Astrocyte (in vitro differentiated cells and primary cell): ENCODE data around the gene PODN. TPM values are rescaled to one million over a fixed set of nuclear protein-coding genes. Genes with fewer than 3 reads are reported as not detected.
A peak's percentile ranks its signal among the peaks of the same experiment; 100 is the strongest.

ENCODE experiments used
- DNase-seq: peaks from one replicate; pipeline ENCODE4 v3.0.0-alpha.2; 2010; ENCODE audit warnings: low read depth
- FAIRE-seq: peaks from 2 replicates; lab custom pipeline; 2011; peaks lifted over from hg19 to GRCh38; lab: Jason Lieb, UNC
- H2AFZ ChIP-seq: 2 replicates; pipeline ENCODE4 v1.6.0; 2012; ENCODE audit warnings: low read depth, low read length, inconsistent platforms
- H3K27ac ChIP-seq: 2 replicates; pipeline ENCODE4 v1.5.1; 2011; ENCODE audit warnings: low read depth, low read length, inconsistent platforms
- H3K27me3 ChIP-seq: 2 replicates; pipeline ENCODE4 v1.6.0; 2011; ENCODE audit warnings: low read length, inconsistent platforms; ENCODE audit not compliant: insufficient read depth
- H3K36me3 ChIP-seq: 2 replicates; pipeline ENCODE4 v1.5.1; 2011; ENCODE audit warnings: low read length, inconsistent platforms; ENCODE audit not compliant: insufficient read depth
- H3K4me1 ChIP-seq: 2 replicates; pipeline ENCODE4 v1.5.1; 2011; ENCODE audit warnings: low read length, inconsistent platforms; ENCODE audit not compliant: insufficient read depth
- H3K4me2 ChIP-seq: 2 replicates; pipeline ENCODE4 v1.6.0; 2012; ENCODE audit warnings: low read length, inconsistent platforms
- H3K4me3 ChIP-seq: 2 replicates; pipeline ENCODE4 v1.5.1; 2011; ENCODE audit warnings: low read depth, mild to moderate bottlenecking, low read length, inconsistent platforms; ENCODE audit not compliant: insufficient read depth
- H3K79me2 ChIP-seq: 2 replicates; pipeline ENCODE4 v1.6.0; 2012; ENCODE audit warnings: mild to moderate bottlenecking, low read length, inconsistent platforms; ENCODE audit not compliant: insufficient read depth
- H3K9ac ChIP-seq: 2 replicates; pipeline ENCODE4 v1.6.0; 2012; ENCODE audit warnings: mild to moderate bottlenecking, low read length, inconsistent platforms
- H3K9me3 ChIP-seq: 2 replicates; pipeline ENCODE4 v1.5.1; 2012; ENCODE audit warnings: low read depth, mild to moderate bottlenecking, low read length, inconsistent platforms; ENCODE audit not compliant: insufficient read depth
- H4K20me1 ChIP-seq: 2 replicates; pipeline ENCODE4 v1.6.0; 2012; ENCODE audit warnings: low read length, inconsistent platforms; ENCODE audit not compliant: insufficient read depth
- H3K27ac Mint-ChIP-seq: one replicate; pipeline ENCODE4 v1.8.0; 2021; ENCODE audit warnings: mild to moderate bottlenecking, mixed read lengths; ENCODE audit not compliant: unreplicated experiment
- H3K27me3 Mint-ChIP-seq: one replicate; pipeline ENCODE4 v1.8.0; 2021; ENCODE audit warnings: low read depth, mixed read lengths; ENCODE audit not compliant: unreplicated experiment
- H3K36me3 Mint-ChIP-seq: one replicate; pipeline ENCODE4 v1.8.0; 2021; ENCODE audit warnings: low read depth, mixed read lengths; ENCODE audit not compliant: unreplicated experiment
- H3K4me1 Mint-ChIP-seq: one replicate; pipeline ENCODE4 v1.8.0; 2021; ENCODE audit warnings: low read depth, mixed read lengths; ENCODE audit not compliant: unreplicated experiment
- H3K4me3 Mint-ChIP-seq: one replicate; pipeline ENCODE4 v1.8.0; 2021; ENCODE audit warnings: mild to moderate bottlenecking, moderate library complexity, mixed read lengths; ENCODE audit not compliant: unreplicated experiment
- H3K9me3 Mint-ChIP-seq: one replicate; pipeline ENCODE4 v1.8.0; 2021; ENCODE audit warnings: mild to moderate bottlenecking, mixed read lengths; ENCODE audit not compliant: unreplicated experiment
- EZH2 ChIP-seq: IDR thresholded peaks from 2 replicates; pipeline ENCODE4 v1.6.1; 2012; ENCODE audit warnings: mild to moderate bottlenecking, low read length, inconsistent platforms; ENCODE audit not compliant: insufficient read depth
- total RNA-seq: library from RNA; stranded (reverse); gene quantifications from 2 replicates; pipeline ENCODE4 v1.2.1, GENCODE V29; 2021
- TF ChIP-seq, protein P1 (sequence below): IDR thresholded peaks from 2 replicates; pipeline ENCODE4 v1.5.1; 2011; ENCODE audit warnings: low read depth, mild to moderate bottlenecking, inconsistent platforms, low read length, moderate library complexity; ENCODE audit not compliant: insufficient read depth

The PODN gene
- total RNA-seq, 1 donor from 2014 or later = 2.6 TPM

GRCh38 chr1:53110370-53111072 is 48.5 kb downstream of the PODN start:
- H3K79me2 ChIP-seq = no peaks in the 10 kb centered on the region
- H3K9me3 ChIP-seq = peaks cover 8% of the 10 kb centered on the region
- H2AFZ ChIP-seq = no peak overlapping the region
- DNase-seq (peak; percentile 73), FAIRE-seq (no peak)
- Mint-ChIP-seq H3K9me3 (peaks cover 25% of the 10 kb centered on the region), H3K27ac (peak overlapping the region; percentile 84), H3K36me3 (peaks cover 12% of the 10 kb centered on the region), H3K27me3 (no peaks in the 10 kb centered on the region), H3K4me3 (peak overlapping the region; percentile 10), H3K4me1 (peaks cover 36% of the 10 kb centered on the region)
- peak overlapping the region; percentile 43 for H3K27ac ChIP-seq
- no peak overlapping the region for H3K9ac ChIP-seq
- H4K20me1 ChIP-seq = no peaks in the 10 kb centered on the region
- no peak overlapping the region for H3K4me3 ChIP-seq
- peak overlapping the region; percentile 42 for H3K4me2 ChIP-seq
- H3K36me3 ChIP-seq = no peaks in the 10 kb centered on the region
- H3K4me1 ChIP-seq = peaks cover 33% of the 10 kb centered on the region
- no peak for TF ChIP-seq EZH2
- TF ChIP-seq, protein P1, sequence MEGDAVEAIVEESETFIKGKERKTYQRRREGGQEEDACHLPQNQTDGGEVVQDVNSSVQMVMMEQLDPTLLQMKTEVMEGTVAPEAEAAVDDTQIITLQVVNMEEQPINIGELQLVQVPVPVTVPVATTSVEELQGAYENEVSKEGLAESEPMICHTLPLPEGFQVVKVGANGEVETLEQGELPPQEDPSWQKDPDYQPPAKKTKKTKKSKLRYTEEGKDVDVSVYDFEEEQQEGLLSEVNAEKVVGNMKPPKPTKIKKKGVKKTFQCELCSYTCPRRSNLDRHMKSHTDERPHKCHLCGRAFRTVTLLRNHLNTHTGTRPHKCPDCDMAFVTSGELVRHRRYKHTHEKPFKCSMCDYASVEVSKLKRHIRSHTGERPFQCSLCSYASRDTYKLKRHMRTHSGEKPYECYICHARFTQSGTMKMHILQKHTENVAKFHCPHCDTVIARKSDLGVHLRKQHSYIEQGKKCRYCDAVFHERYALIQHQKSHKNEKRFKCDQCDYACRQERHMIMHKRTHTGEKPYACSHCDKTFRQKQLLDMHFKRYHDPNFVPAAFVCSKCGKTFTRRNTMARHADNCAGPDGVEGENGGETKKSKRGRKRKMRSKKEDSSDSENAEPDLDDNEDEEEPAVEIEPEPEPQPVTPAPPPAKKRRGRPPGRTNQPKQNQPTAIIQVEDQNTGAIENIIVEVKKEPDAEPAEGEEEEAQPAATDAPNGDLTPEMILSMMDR = no peak
- H3K27me3 ChIP-seq = no peaks in the 10 kb centered on the region

DNA sequence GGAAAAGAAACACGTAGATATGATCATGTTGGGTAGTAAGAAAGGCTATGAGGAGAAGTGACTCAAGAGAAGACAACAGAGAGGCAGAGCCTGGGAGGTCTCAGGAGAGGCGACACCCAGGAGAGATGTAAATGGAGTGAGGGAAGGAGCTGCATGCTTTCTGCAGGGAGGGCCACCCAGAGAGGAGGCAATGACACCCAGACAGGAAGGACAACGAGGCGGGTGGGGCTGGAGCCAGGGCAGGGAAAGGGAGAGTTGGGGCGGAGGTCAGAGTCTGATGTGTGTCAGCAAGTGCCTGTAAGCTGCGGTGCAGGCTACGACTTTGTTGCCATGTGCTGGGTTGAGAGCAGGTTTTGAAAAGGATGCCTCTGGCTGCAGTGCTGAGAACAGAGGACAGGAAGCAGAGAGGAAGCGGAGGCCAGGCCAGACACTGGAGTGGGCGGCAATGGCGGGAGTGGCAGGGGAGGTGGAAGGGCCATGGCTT is 49.1 kb downstream of the PODN start:
- Mint-ChIP-seq H3K4me3 (peak overlapping the region; percentile 10), H3K36me3 (peaks cover 12% of the 10 kb centered on the region), H3K27me3 (no peaks in the 10 kb centered on the region), H3K4me1 (peaks cover 36% of the 10 kb centered on the region), H3K9me3 (peaks cover 25% of the 10 kb centered on the region), H3K27ac (peak overlapping the region; percentile 84)
- H3K36me3 ChIP-seq = no peaks in the 10 kb centered on the region
- no peaks in the 10 kb centered on the region for H3K79me2 ChIP-seq
- peak overlapping the region; percentile 42 for H3K4me2 ChIP-seq
- H2AFZ ChIP-seq = no peak overlapping the region
- TF ChIP-seq, protein P1 = no peak
- TF ChIP-seq EZH2 = no peak
- H3K27me3 ChIP-seq = no peaks in the 10 kb centered on the region
- no peak overlapping the region for H3K9ac ChIP-seq
- H3K9me3 ChIP-seq = peaks cover 8% of the 10 kb centered on the region
- peaks cover 33% of the 10 kb centered on the region for H3K4me1 ChIP-seq
- no peaks in the 10 kb centered on the region for H4K20me1 ChIP-seq
- no peak overlapping the region for H3K4me3 ChIP-seq
- peak; percentile 29 for FAIRE-seq
- H3K27ac ChIP-seq = peak overlapping the region; percentile 43
- DNase-seq = peak; percentile 45

DNA sequence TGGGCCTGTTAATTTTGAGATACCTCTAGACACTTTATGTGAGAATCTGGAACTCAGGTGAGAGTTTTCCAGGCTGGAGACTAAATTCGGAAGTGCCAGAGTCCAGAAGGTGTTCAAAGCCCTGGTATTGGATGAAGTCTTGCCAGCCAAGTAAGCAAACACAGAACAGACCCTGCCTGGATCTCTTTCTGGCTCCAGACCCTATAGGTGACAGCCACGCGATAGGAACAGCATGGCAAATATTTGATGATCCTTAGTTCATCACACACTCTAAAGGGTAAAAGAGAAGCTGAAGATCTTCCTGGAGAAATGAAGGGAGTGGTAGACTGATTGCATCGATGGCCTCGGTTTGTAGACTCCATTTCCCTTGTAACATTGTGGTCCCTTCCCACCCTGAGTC is 49.7 kb downstream of the PODN start:
- Histone ChIP-seq H4K20me1 (no peaks in the 10 kb centered on the region), H3K4me3 (no peak overlapping the region), H3K4me2 (no peak overlapping the region), H3K79me2 (no peaks in the 10 kb centered on the region), H3K9ac (no peak overlapping the region), H3K4me1 (peaks cover 33% of the 10 kb centered on the region), H3K27ac (no peak overlapping the region), H3K36me3 (no peaks in the 10 kb centered on the region), H2AFZ (no peak overlapping the region), H3K9me3 (peaks cover 8% of the 10 kb centered on the region), H3K27me3 (no peaks in the 10 kb centered on the region)
- no peak for DNase-seq
- FAIRE-seq = no peak
- peaks cover 25% of the 10 kb centered on the region for H3K9me3 Mint-ChIP-seq
- peaks cover 39% of the 10 kb centered on the region for H3K4me1 Mint-ChIP-seq
- H3K27me3 Mint-ChIP-seq = peaks cover 3% of the 10 kb centered on the region
- peaks cover 12% of the 10 kb centered on the region for H3K36me3 Mint-ChIP-seq
- H3K27ac Mint-ChIP-seq = no peak overlapping the region
- TF ChIP-seq EZH2 = no peak
- TF ChIP-seq, protein P1 = no peak
- no peak overlapping the region for H3K4me3 Mint-ChIP-seq
